Measurements from ENCODE around the gene GNAT1.
"Not testable (repeated sequence)": the region's sequence is repeated elsewhere in the genome, so short reads cannot be mapped to it uniquely, and the experiment has no call there.

Gene GNAT1

DNA sequence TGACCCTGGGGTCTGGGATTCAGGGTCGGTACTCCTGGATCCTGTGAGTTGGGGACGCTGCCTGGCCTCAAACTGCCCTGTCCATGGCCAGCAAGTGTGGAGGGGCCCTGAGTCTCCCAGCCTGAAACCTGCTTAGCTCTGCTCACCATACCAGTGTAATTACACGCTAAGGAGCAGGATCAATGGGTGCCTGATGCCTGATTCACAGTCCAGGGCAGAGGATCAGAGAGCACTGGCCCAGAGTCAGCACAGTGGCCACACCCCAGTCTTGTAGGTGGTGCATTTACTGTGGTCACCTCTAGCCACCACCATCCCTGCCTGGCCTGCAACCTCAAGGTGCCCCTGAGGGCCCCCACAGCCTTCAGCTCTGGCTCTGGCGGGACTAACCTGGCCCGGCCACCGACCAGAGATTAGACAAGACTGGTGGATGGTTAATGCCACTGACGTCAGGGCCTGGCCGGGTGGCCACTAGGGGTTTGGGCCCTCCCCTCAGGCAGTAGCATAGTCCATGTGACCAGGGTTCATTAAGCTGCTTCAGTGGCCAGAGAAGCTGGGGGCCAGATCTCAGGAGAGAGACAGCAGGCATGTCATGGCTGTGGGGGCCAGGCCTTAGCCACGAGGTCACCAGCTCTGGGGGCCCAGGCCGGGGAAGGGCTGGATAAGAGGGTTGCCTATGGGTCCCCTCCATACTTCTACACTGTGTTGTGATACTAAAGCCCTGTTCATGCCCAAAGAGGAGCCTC is 10.3 kb downstream of the GNAT1 start:
- no peak for DNase-seq (ENCODE audit: low read depth in 1 of 2, low spot score in 1 of 2)

DNA sequence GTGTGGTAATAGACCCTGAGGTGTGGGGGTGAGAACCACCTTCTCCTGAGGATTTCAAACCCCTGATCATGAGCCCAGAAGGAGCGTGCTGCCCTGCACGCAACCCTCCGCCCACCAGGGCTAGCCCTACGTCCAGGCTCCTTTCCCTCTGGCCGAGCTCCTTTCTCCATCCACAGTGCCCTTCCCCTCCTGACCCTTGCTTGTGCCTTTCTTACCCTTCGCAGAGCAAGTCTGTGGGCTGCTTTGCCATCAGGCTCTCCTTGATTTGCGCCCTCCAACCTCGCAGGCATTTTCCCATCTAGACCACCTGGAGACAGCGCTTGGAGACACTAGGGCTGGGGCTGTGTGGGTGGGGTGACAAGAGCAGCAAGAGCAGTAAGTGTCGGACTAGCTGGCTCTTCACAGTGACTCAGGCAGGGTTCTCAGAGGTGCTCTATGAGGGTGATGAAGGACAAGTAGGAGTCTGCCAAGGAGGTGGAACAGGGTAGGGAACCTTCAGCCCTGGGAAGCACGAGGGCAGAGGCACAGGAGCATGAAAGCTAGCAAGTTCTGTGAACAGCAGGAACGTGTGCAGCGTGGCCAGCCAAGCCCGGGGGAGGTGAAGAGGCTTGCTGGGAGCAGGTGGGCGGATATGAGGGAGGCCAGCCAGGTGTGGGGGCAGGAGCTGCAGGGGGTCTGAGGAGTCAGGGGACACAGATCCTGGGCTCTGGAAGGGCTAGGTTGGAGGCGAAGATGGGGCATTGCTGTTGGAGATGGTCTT is 11.1 kb downstream of the GNAT1 start:
- no peak for DNase-seq (ENCODE audit: low read depth in 1 of 2, low spot score in 1 of 2)

DNA sequence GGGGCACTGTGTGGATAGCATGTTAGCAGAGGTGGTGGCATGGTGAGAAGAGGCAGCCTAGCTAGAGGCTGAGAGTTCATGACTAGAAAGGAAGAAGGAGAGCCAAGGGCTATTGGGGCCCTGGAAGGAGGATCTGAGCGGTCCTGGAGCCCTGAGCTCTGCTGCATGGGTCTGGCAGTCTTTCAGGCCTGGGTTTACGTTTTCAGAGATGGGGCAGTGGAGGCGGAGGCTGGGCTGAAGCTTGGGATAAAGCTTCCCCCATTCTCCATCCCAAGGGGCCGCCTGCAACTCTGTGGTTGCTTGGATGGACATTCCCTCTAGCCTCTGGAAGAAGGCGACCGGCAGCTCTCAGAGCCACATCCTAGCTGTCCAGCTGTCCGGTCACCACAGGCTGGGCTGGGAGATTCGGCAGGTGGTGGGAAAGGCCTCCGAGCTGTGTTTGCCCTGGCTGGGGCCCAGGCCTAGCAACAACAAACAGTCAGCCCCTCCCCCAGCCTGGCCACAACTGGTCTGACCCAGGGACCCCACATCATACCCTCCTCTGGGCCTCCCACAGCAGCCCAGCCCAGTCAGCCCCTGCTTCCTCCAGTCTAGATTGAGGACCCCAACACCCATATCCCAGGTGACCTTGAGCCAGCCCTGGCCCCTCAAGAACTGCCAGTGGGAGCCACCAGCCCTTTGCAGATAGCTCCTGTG is 11.9 kb downstream of the GNAT1 start:
- DNase-seq (ENCODE audit: low read depth in 1 of 2, low spot score in 1 of 2) = no peak

GRCh38 chr3:50203809-50204803 is 12.7 kb downstream of the GNAT1 start:
- DNase-seq (ENCODE audit: low read depth in 1 of 2, low spot score in 1 of 2) = no peak

DNA sequence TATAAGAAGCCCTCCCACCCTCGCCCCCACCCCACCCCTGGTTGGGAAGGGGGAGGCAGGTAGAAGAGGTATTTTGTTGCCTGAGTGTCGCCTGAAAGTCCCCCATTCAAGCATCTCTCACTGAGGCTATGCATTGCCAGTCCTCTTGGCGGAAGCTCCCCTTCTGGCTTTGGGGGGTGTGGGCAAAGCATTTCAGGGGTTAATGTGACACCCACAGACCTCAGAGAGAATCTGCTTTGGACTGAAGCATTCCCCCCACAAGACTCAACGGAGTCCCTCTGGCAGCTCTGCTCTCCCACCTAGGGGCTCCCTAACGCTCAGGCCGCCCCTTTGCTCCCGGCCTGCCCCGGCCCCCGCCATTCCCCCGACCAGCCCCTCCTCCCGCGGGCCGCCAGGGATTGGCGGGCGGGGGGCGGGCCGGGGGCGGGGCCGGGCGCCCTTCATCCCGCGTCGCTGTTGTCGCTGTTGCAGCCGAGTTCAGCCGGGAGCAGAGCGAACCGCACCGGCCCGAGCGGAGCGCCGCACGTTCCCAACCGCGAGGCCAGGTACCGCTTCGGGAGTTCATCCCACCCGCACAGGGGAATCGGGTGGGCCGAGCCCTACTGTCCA is 13.5 kb downstream of the GNAT1 start, which contains the start of gene SLC38A3:
TSS of gene SLC38A3 (plus strand) at position 468 of the 609 bp plus-strand sequence. CDS start 8,929 bp downstream, outside the sequence.
- no peak for DNase-seq (ENCODE audit: low read depth in 1 of 2, low spot score in 1 of 2)

GRCh38 chr3:50205413-50206276 is 14.2 kb downstream of the GNAT1 start:
- DNase-seq (ENCODE audit: low read depth in 1 of 2, low spot score in 1 of 2) = no peak

DNA sequence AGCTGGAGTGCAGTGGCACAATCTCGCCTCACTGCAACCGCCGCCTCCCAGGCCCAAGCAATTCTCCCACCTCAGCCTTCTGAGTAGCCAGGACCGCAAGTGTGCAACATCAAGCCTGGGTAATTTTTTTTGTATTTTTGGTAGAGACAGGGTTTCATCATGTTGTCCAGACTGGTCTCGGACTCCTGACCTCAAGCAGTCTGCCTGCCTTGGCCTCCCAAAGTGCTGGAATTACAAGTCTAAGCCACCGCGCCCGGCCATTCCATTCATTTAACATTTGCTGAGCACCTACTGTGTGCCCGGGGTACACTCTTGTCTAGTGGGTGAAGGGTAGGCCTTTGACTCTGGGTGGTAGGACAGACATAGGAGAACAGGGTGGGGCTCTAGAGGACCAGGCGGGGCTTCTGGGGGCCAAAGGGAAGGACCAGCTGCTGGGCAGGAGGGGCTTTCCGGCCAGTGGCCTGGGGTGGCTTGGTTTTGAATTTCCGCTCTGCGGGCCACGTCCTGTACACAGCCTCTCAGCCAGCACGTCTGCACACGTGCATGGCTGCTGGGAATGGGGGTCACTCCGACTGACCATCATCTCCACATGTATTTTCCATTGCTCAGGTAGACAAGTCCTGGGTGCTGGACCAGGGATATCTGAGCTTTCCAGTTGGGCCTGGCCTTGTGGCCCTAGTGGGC is 16.1 kb downstream of the GNAT1 start:
- no peak for DNase-seq (ENCODE audit: low read depth in 1 of 2, low spot score in 1 of 2)

GRCh38 chr3:50208677-50209344 is 17.4 kb downstream of the GNAT1 start:
- DNase-seq (ENCODE audit: low read depth in 1 of 2, low spot score in 1 of 2) = no peak

DNA sequence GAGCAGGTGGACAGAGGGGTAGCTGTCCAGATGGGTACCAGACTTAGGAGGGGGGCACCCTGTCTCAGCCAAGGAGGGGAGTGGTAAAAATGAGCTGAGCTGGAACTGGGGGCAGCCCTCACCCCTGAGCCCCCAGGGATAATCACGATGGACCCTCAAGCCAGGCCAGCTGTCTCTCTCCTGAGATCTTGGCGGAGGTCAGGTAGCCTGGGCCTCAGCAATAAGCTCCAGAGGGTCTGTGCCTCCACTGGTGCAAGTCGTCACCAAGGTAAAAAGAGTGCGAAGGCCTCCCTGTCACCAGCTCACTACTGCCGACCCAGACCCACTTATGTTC is 18.7 kb downstream of the GNAT1 start:
- no peak for DNase-seq (ENCODE audit: low read depth in 1 of 2, low spot score in 1 of 2)

GRCh38 chr3:50210510-50211367 is 19.3 kb downstream of the GNAT1 start:
- DNase-seq (ENCODE audit: low read depth in 1 of 2, low spot score in 1 of 2) = no peak

- DNase-seq (ENCODE audit: low read depth in 1 of 2, low spot score in 1 of 2) = not testable (repeated sequence)
These were observed 19.9 kb downstream of the GNAT1 start for GRCh38 chr3:50211368-50211717.

- no peak for DNase-seq (ENCODE audit: low read depth in 1 of 2, low spot score in 1 of 2)
These were observed 20.5 kb downstream of the GNAT1 start for GRCh38 chr3:50211930-50212329.

GRCh38 chr3:50212502-50212901 is 21.1 kb downstream of the GNAT1 start:
- no peak for DNase-seq (ENCODE audit: low read depth in 1 of 2, low spot score in 1 of 2)

GRCh38 chr3:50212971-50213370 is 21.6 kb downstream of the GNAT1 start:
- no peak for DNase-seq (ENCODE audit: low read depth in 1 of 2, low spot score in 1 of 2)

DNA sequence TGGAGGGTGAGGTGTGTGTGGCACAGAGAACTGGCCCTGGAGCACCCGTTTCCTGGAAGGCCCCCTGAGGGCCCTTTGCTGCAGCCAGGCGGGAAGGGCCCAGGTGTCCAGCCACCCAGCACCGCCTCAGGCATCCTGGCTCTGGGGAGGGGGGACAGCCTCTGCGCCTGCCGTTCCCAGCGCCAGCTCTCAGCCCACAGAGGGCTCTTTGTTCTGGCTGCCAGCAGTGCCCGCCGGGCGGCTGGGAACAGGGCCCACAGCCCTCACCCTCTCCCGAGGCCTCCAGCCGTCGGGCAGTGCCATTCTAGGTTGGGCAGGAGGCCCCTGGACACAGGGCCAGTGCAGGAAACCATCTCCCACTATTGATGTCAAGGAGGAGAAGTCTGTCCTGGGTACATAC is 22.0 kb downstream of the GNAT1 start:
- DNase-seq (ENCODE audit: low read depth in 1 of 2, low spot score in 1 of 2) = no peak

DNA sequence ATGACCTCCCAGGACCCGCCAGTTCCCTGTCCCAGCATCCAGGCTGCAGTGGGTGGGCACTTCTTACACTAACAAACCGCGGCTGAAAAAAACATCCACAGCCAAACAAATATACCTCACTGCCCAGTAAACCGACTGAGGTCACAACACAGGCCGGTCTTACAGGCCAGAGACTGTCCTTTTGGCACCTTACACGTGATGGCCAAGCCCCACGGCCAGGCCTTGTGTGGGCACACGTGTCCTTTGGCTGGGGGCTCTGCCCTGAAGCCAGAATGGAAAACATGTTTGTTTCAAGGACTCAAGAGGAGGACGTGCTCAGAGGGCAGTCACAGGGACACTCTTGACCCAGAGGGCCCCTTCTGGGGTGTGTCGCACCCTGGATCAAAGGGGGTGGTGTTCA is 23.4 kb downstream of the GNAT1 start:
- no peak for DNase-seq (ENCODE audit: low read depth in 1 of 2, low spot score in 1 of 2)

DNA sequence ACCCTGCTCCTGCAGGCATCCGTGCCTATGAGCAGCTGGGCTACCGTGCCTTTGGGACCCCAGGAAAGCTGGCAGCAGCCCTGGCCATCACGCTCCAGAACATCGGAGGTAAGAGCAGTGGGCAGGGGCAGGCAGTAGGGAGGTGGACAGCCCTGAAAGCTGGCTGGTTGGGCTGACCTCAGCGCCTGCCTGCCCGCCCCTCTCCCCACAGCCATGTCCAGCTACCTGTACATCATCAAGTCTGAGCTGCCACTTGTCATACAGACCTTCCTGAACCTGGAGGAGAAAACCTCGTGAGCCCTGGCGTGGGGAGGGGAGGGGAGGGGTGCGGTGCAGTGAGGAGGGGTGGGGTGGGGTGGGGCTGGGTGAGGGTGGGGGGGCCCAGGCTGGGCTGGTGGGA is 24.1 kb downstream of the GNAT1 start:
- DNase-seq (ENCODE audit: low read depth in 1 of 2, low spot score in 1 of 2) = no peak

GRCh38 chr3:50217681-50218080 is 26.3 kb downstream of the GNAT1 start:
- no peak for DNase-seq (ENCODE audit: low read depth in 1 of 2, low spot score in 1 of 2)
